ENCODE results near the gene HEATR5B. TPM values are rescaled to one million over a fixed set of nuclear protein-coding genes. Genes with fewer than 3 reads are reported as not detected.

Gene HEATR5B
- total and polyA plus RNA-seq, 2 of the 8 experiments (the other 6 are each of a cell fraction or from before 2014, with no cell fraction given) = 7.0 to 12.6 TPM

DNA sequence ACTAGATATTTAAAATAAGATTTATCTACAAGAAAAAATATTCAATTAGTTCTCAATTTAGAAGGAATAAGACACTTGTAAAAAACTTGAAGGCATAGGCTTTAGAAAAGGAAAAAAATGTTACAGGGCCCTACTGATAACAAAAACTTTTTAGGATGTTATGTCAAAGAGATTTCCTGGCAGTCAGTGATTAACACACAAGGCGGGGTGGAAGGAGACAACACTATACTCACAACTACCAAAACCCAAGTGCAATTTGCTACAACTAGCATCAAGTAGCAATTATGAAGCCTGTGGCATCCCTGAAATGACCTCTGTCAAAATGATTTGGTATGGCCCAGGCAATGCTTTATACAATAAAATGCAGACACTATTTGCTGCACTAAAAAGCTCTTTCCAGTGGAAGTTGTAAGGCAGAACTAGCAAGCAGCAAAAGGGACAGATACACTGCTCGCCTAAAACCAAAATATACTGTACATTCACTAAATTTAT is 133.1 kb downstream of the HEATR5B start (continued):
- TF ChIP-seq KDM1A (IDR thresholded peaks at IDR 0.05; ENCODE audit: borderline replicate concordance, low read length) (no peak), SP2 (IDR thresholded peaks at IDR 0.05; ENCODE audit: low read length) (no peak)

All from H1 (cell line).